ENCODE results near the gene COL5A3.
"Not testable (repeated sequence)": the region's sequence is repeated elsewhere in the genome, so short reads cannot be mapped to it uniquely, and the experiment has no call there.

DNA sequence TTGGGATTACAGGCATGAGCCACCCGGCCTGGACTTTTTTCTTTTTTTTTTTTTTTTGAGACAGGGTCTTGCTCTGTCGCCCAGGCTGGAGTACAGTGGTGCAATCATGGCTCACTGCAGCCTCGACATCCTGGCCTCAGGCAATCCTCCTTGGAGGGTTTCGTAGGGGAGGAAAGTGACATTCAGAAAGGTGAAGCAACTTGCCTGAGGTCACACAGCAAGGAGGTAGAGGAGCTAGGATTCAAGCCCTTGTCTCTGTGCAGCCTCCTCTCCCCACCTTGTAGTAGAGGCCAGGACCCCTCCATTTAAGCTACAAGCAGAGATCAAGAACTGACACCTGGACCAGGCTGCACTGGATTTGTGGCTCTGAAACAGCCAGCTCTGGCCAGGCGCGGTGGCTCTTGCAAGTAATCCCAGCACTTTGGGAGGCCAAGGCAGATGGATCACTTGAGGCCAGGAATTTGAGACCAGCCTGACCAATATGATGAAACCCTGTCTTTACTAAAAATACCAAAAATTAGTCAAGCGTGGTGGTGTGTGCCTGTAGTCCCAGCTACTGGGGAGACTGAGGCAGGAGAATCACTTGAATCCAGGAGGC, 63.7 kb downstream of the COL5A3 start:
- TF ChIP-seq, protein P1, sequence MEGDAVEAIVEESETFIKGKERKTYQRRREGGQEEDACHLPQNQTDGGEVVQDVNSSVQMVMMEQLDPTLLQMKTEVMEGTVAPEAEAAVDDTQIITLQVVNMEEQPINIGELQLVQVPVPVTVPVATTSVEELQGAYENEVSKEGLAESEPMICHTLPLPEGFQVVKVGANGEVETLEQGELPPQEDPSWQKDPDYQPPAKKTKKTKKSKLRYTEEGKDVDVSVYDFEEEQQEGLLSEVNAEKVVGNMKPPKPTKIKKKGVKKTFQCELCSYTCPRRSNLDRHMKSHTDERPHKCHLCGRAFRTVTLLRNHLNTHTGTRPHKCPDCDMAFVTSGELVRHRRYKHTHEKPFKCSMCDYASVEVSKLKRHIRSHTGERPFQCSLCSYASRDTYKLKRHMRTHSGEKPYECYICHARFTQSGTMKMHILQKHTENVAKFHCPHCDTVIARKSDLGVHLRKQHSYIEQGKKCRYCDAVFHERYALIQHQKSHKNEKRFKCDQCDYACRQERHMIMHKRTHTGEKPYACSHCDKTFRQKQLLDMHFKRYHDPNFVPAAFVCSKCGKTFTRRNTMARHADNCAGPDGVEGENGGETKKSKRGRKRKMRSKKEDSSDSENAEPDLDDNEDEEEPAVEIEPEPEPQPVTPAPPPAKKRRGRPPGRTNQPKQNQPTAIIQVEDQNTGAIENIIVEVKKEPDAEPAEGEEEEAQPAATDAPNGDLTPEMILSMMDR (IDR thresholded peaks at IDR 0.05) = not testable (repeated sequence)
- TF ChIP-seq POLR2A (IDR thresholded peaks at IDR 0.05) = not testable (repeated sequence)

Data from esophagus squamous epithelium (tissue), 4 donors.